Mucosa of rectum (tissue), 2 donors: ENCODE measurements around the gene HIVEP2.

Experiments used
- H3K27ac ChIP-seq, 2 donors: one replicate each; pipeline ENCODE4 v1.7.0; 2013; ENCODE audit warnings: inconsistent platforms in 2 of 2, low read depth in 2 of 2, low read length in 2 of 2
- H3K27me3 ChIP-seq, 2 donors: one replicate each; pipeline ENCODE4 v1.7.0; 2013; ENCODE audit warnings: low read length in 2 of 2; ENCODE audit not compliant: control insufficient read depth in 2 of 2, insufficient read depth in 2 of 2
- H3K36me3 ChIP-seq, 2 donors: one replicate each; pipeline ENCODE4 v1.7.0; 2013; ENCODE audit warnings: low read length in 2 of 2; ENCODE audit not compliant: control insufficient read depth in 2 of 2, insufficient read depth in 2 of 2
- H3K4me1 ChIP-seq, 2 donors: one replicate each; pipeline ENCODE4 v1.7.0; 2013; ENCODE audit warnings: low read length in 2 of 2, mild to moderate bottlenecking in 1 of 2; ENCODE audit not compliant: control insufficient read depth in 2 of 2, insufficient read depth in 2 of 2
- H3K4me3 ChIP-seq, 2 donors: one replicate each; pipeline ENCODE4 v1.7.0; 2013; ENCODE audit warnings: low read length in 2 of 2
- H3K9ac ChIP-seq, 2 donors: one replicate each; pipeline ENCODE4 v1.7.0; 2013; ENCODE audit warnings: low read length in 2 of 2, low read depth in 1 of 2, mild to moderate bottlenecking in 1 of 2
- H3K9me3 ChIP-seq, 2 donors: one replicate each; pipeline ENCODE4 v1.7.0; 2013; ENCODE audit warnings: low read length in 2 of 2; ENCODE audit not compliant: control insufficient read depth in 2 of 2
- donor health status: healthy.
- donor health status: Normal muscosa, but diverticular disease.

Gene HIVEP2

DNA sequence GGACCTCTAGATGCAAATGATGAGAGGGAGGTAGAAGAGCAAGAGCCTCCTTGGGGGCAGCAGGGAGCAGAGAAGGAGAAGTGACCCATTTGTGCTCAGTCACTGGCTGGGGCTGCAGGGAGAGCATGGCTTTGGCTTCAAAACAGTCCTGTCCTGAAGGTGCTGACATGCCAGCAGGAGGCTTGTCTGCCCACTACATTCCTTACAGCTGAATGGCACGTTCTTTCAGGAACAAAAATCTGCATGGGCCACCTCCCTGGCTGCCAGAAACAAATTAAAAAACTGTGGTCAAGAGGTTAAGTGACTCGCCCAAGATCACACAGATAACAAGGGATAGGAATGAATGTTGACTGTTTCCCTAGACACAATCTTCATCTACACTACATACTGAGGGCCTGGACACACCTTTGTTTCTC is 188.8 kb downstream of the HIVEP2 start:
- Histone ChIP-seq H3K36me3 (peaks cover 18 to 28% of the 10 kb centered on the region in 2 donors), H3K27ac (no peak overlapping the region), H3K4me3 (no peak overlapping the region), H3K4me1 (peaks cover 0 to 4% of the 10 kb centered on the region in 2 donors), H3K9ac (no peak overlapping the region), H3K27me3 (no peaks in the 10 kb centered on the region), H3K9me3 (no peaks in the 10 kb centered on the region)

DNA sequence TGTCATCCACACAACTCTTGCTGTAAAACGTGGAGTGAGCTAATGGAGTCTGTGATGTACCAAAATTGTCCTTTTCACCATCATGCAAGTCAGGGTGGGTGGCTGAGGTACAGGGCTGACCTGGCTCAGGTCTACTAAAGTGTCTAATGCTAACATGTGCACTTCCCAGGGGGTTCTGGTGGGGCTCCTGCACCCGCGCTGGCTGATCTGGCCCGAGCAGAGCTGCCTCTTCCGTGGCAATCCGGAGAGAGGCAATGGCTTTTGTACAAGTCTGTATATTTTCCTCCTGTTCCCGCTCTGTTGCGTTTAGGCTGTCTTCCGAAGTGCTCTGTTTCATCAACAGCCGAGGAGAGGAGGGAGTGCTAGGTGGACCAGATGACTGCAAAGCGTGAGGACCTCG is 191.8 kb downstream of the HIVEP2 start:
- H3K4me1 ChIP-seq: peaks cover 0 to 4% of the 10 kb centered on the region in 2 donors
- H3K27ac ChIP-seq: no peak overlapping the region
- H3K9ac ChIP-seq: no peak overlapping the region
- no peaks in the 10 kb centered on the region for H3K27me3 ChIP-seq
- no peaks in the 10 kb centered on the region for H3K9me3 ChIP-seq
- peaks cover 5 to 11% of the 10 kb centered on the region in 2 donors for H3K36me3 ChIP-seq
- H3K4me3 ChIP-seq: no peak overlapping the region

DNA sequence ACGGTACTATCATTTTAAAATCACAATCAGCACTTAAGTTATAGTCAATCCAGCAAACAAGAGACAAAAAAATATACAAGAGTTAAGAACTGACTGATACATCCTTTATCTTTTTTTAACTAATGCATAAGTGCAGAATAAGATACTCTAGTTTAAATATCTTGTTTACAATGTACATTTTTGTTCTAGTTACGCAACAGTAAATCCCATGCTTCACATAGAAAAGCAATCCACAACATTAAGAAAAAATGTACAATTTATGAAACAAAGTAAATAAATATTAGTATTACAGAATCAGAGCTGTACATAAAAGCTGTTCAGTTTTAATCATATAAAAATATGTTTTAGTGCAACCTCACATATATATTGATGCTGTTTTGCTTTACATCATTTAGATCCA is 192.6 kb downstream of the HIVEP2 start:
- Histone ChIP-seq H3K27ac (no peak overlapping the region), H3K36me3 (peaks cover 5 to 11% of the 10 kb centered on the region in 2 donors), H3K4me3 (no peak overlapping the region), H3K4me1 (no peaks in the 10 kb centered on the region), H3K27me3 (no peaks in the 10 kb centered on the region), H3K9ac (no peak overlapping the region), H3K9me3 (no peaks in the 10 kb centered on the region)

DNA sequence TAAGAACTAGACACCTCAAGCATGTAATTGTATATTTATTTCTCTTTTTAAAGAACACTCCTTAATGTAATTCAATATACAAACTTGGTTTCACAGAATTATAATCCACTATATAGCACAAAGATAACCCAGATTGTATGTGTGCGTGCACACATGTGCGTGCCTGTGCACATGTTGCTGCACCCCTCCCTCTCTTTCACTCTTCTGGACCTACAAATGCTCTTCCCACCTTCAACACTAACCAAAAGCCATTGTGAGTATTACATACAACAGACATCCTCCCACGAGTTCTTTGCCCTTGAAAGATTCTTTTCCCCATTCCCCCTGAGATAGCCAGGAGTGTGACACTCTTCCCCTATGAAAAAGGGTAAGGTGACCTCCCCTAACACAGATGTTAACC is 193.5 kb downstream of the HIVEP2 start:
- no peak overlapping the region for H3K27ac ChIP-seq
- H3K36me3 ChIP-seq: peaks cover 5 to 7% of the 10 kb centered on the region in 2 donors
- no peak overlapping the region for H3K4me3 ChIP-seq
- no peaks in the 10 kb centered on the region for H3K4me1 ChIP-seq
- H3K27me3 ChIP-seq: no peaks in the 10 kb centered on the region
- H3K9me3 ChIP-seq: no peaks in the 10 kb centered on the region
- no peak overlapping the region for H3K9ac ChIP-seq

DNA sequence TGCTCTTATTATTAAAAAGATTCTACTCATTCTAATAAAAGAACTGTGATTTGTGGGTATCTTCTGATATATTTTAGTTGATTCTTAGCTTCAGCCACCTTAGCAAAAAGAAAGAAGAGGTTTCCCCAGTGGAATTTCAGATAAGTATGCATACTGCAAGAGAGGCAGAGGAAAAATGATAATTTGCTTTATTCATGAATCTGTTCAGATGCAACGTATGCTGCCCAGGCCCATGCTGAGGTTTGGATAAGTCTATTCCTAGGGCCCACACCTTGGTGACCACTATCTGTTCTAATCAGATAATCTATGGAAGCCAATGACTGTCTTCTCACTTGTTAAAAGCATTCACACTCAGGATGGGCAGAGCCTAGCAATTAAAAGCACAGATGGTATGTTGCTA is 194.0 kb downstream of the HIVEP2 start:
- Histone ChIP-seq H3K9ac (no peak overlapping the region), H3K27me3 (no peaks in the 10 kb centered on the region), H3K4me1 (no peaks in the 10 kb centered on the region), H3K4me3 (no peak overlapping the region), H3K27ac (no peak overlapping the region), H3K36me3 (peaks cover 5 to 7% of the 10 kb centered on the region in 2 donors), H3K9me3 (no peaks in the 10 kb centered on the region)

DNA sequence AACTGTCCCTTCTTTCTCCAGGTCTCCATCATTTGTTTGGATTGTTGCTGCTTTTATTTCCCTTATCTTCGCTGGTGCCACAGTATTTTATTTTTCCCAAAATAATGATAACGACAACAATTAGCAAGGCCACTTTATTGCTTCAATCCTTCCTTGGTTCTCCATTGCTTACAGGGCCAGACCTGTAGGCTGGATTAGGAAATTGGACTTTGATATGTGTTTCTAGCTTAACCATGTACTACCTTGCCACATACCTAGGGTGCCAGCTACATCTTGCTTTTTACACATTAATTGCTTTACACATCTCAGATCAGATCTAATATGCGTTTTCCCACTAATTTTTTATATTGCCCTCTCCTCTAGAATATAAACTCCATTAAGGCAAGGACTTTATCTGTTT is 195.4 kb downstream of the HIVEP2 start:
- Histone ChIP-seq H3K27me3 (no peaks in the 10 kb centered on the region), H3K27ac (no peak overlapping the region), H3K9me3 (no peaks in the 10 kb centered on the region), H3K4me1 (no peaks in the 10 kb centered on the region), H3K36me3 (peaks cover 4 to 5% of the 10 kb centered on the region in 2 donors), H3K9ac (no peak overlapping the region), H3K4me3 (no peak overlapping the region)

DNA sequence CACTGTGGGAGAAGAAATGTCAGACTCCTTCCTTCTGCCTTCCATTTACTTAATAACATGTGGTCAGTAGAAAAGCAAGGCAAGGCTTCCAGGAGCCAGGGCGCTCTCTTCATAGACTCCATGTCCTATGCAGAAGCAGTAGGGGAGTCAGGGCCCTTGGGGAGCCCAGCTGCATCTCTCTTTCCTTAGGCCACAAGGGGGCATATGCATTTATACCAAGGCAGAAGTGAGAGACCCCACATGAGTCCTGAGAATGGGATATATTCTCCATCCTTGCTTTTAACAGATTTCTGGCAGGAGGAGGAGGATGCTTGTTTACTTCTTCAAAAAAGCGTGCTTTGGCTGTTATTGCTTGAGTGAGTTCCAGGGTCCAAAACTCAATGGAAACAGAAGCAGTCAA is 198.5 kb downstream of the HIVEP2 start:
- Histone ChIP-seq H3K9ac (no peak overlapping the region), H3K4me3 (no peak overlapping the region), H3K9me3 (no peaks in the 10 kb centered on the region), H3K27me3 (no peaks in the 10 kb centered on the region), H3K4me1 (no peaks in the 10 kb centered on the region), H3K27ac (no peak overlapping the region), H3K36me3 (no peaks in the 10 kb centered on the region)

DNA sequence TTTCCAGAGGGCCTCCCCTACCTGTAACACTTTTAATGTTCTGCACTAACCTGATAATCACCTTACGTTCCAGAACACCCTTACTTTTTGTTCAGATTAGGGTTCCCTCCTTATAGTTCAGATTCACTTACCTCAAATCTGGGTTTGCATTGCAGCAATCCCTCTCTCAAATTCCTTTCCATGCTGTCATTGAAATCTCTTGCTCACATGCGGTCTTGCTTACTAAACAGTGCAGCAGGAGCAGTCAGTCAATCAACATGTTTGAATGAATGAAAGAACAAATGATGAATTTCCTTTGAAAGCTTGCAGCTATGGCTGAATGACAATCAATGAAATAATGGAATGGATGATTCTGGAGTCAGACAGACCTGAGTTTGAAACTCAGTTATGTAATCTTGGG is 200.1 kb downstream of the HIVEP2 start:
- no peak overlapping the region for H3K27ac ChIP-seq

DNA sequence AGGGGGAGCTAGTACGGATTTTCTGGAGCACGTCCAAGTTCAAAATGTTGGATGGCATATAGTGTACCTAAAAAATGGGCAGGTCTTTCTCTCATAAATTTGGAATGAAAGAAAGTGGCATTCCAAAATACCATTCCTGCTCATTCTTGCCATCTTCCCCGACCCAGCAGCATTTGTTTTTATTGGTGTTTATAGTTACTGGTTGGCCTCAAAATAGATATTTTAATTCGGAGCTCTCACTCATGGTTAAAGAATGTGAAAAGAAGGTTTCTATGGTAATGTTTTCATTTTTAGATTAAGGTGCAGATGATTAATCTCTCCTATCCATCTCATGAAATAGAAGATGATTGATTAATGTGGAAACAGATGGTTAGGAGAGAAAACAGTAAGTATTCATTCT is 204.5 kb downstream of the HIVEP2 start:
- no peak overlapping the region for H3K27ac ChIP-seq
- no peaks in the 10 kb centered on the region for H3K9me3 ChIP-seq
- H3K4me3 ChIP-seq: no peak overlapping the region
- H3K36me3 ChIP-seq: no peaks in the 10 kb centered on the region
- H3K9ac ChIP-seq: no peak overlapping the region
- no peaks in the 10 kb centered on the region for H3K27me3 ChIP-seq
- H3K4me1 ChIP-seq: no peaks in the 10 kb centered on the region

More for the DNA sequence above, 200.1 kb downstream of the HIVEP2 start:
- Histone ChIP-seq H3K4me1 (no peaks in the 10 kb centered on the region), H3K4me3 (no peak overlapping the region), H3K9me3 (no peaks in the 10 kb centered on the region), H3K9ac (no peak overlapping the region), H3K27me3 (no peaks in the 10 kb centered on the region), H3K36me3 (no peaks in the 10 kb centered on the region)

DNA sequence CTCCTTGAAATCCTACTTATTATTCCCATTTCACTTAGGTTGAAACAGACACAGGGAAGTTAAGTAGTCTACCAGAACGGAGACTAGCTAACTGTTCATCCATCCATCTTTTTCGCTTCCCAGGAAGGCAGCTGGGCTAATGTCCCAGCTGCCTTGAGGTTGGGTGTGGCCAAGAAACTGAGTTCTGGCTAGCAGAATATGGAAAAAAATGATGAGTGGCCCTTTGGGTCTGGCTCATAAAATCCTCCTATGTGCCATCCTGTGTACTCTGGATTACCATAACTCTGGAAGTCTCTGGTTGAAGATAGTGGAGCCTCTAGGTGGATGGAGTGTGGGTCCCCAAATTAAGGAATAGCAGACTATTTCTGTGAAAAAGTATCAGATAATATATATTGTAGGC is 206.2 kb downstream of the HIVEP2 start:
- Histone ChIP-seq H3K27ac (no peak overlapping the region), H3K36me3 (no peaks in the 10 kb centered on the region), H3K4me1 (no peaks in the 10 kb centered on the region), H3K9me3 (no peaks in the 10 kb centered on the region), H3K4me3 (no peak overlapping the region), H3K27me3 (no peaks in the 10 kb centered on the region), H3K9ac (no peak overlapping the region)

DNA sequence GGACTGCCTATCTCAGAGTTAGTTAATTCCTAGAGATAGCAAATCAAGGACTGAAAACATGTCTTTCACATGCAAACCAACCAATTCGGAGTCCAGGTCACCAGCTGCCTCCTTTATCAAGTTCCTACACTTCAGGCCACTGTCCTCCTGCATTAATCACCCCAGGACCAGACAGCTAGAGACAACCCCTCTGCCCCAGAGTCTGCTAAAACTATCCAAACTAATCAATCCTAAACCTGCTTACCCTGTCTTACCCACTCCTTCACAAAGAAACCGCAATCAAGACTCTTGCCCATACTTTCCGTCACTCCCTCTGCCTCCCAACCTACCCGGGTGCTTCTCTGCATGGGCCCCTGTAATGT is 207.0 kb downstream of the HIVEP2 start:
- Histone ChIP-seq H3K27me3 (no peaks in the 10 kb centered on the region), H3K36me3 (no peaks in the 10 kb centered on the region), H3K4me1 (no peaks in the 10 kb centered on the region), H3K27ac (no peak overlapping the region), H3K4me3 (no peak overlapping the region), H3K9ac (no peak overlapping the region), H3K9me3 (no peaks in the 10 kb centered on the region)
